Measurements from ENCODE around the gene NELFB. TPM values are rescaled to one million over a fixed set of nuclear protein-coding genes. Genes with fewer than 3 reads are reported as not detected.
A peak's percentile ranks its signal among the peaks of the same experiment; 100 is the strongest.

The NELFB gene
- total and polyA plus RNA-seq, 9 of the 15 experiments (the other 6 are each of a cell fraction or from before 2014, with no cell fraction given) = 0.24 to 84.0 (median 29.7) TPM

DNA sequence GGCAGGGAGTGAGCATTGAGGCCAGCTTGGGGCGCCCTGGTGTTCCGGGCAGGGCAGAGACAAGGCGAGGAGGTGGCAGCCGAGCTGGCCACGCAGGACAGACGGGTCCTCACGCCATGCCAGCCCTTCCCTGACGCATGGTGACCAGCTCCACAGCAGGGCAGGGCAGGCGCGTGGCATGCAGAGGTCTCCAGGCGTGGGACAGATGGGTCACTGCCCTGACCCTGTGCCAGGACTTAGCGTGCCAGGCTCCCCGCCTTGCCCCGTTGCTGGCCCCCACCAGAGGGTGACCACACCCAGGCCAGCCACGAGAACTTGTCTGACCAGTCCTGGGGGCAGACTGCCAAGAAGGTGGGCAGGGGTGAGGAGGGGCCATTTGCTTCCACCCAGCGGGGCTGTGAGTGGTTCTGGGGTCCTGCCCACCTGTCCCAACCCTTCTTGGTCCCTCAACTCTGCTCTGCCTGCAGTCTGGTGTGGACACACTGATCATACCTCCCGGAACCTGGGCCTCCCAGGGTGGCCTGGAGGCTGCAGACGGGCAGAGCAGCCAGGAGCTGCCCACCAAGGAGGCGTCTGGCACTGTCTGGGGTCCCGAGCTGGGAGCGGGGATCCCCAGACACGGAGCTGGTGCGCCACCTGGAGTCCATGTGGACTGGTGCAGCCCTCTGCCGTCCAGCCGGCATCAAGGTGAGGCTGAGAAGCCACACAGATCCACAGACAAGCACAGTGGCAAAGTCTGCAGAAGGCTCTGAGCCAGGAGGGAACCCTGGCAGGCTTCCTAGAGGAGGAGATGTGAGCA is 27.9 kb upstream of the NELFB start, which contains the start of gene RNF224 (continued):
- TF ChIP-seq, protein P1, sequence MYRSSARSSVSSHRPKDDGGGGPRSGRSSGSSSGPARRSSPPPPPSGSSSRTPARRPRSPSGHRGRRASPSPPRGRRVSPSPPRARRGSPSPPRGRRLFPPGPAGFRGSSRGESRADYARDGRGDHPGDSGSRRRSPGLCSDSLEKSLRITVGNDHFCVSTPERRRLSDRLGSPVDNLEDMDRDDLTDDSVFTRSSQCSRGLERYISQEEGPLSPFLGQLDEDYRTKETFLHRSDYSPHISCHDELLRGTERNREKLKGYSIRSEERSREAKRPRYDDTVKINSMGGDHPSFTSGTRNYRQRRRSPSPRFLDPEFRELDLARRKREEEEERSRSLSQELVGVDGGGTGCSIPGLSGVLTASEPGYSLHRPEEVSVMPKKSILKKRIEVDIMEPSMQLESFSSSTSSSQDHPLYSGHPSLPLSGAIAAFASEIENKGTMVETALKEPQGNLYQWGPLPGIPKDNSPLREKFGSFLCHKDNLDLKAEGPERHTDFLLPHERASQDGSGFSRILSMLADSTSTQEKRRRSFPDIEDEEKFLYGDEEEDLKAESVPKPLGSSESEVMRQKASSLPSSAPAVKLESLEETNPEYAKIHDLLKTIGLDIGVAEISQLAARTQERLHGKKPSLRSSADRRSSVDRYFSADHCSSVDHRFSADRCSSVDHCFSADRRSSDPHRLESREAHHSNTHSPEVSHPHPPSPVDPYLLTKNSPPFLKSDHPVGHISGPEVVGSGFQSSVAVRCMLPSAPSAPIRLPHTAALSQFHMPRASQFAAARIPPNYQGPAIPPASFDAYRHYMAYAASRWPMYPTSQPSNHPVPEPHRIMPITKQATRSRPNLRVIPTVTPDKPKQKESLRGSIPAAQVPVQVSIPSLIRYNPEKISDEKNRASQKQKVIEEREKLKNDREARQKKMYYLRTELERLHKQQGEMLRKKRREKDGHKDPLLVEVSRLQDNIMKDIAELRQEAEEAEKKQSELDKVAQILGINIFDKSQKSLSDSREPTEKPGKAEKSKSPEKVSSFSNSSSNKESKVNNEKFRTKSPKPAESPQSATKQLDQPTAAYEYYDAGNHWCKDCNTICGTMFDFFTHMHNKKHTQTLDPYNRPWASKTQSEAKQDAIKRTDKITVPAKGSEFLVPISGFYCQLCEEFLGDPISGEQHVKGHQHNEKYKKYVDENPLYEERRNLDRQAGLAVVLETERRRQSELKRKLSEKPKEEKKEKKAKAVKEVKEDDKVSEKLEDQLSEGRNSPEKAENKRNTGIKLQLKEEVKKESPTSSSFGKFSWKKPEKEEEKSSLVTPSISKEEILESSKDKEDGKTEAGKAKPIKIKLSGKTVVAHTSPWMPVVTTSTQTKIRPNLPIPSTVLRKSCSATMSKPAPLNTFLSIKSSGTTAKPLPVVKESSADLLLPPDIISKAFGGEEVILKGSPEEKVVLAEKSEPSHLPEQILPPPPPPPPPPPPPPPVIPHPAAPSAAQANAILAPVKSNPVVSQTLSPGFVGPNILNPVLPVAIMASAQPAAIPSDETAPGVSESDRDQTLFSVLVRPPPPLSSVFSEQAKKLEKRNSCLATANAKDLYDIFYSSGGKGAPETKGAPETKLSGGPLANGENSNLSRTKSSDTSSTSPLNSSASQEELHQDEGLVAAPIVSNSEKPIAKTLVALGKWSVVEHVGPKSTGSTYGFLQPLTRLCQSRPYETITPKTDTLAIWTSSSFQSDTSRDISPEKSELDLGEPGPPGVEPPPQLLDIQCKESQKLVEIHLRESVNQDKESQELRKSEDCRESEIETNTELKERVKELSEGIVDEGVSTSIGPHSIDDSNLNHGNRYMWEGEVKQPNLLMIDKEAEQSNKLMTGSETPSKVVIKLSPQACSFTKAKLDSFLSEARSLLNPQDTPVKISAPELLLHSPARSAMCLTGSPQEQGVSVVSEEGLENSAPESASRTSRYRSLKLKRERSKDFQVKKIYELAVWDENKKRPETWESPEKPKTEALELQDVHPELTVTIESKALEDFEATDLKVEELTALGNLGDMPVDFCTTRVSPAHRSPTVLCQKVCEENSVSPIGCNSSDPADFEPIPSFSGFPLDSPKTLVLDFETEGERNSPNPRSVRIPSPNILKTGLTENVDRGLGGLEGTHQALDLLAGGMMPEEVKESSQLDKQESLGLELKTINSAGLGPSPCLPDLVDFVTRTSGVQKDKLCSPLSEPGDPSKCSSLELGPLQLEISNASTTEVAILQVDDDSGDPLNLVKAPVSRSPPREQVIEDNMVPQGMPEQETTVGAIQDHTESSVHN (IDR thresholded peaks at IDR 0.05; ENCODE audit: borderline replicate concordance in 1 of 2, low read depth in 1 of 2) = no peak
- TF ChIP-seq NCOA2 (IDR thresholded peaks at IDR 0.05; ENCODE audit: partially characterized antibody in 2 of 2) (no peak), NFYB (IDR thresholded peaks at IDR 0.05; ENCODE audit: extremely low read depth, insufficient read length) (no peak), SFPQ (IDR thresholded peaks at IDR 0.05; ENCODE audit: low read depth, low read length) (no peak), BRCA1 (IDR thresholded peaks at IDR 0.05) (no peak), BRCA1 (CRISPR knock-in tag; IDR thresholded peaks at IDR 0.05) (no peak), NRF1 (conservative IDR thresholded peaks at IDR 0.05 in 1 of 2, IDR thresholded peaks at IDR 0.05 in 1 of 2) (no peak), ZFX (CRISPR knock-in tag; IDR thresholded peaks at IDR 0.05) (no peak; the same call in 1 of the 2 replicates), CBX2 (IDR thresholded peaks at IDR 0.05; ENCODE audit: insufficient read depth, low read length, poor library complexity, severe bottlenecking) (no peak), TBP (optimal IDR thresholded peaks at IDR 0.05; ENCODE audit: low read depth, low read length) (peak; percentile 26), ZNF384 (IDR thresholded peaks at IDR 0.05; ENCODE audit: low read depth, low read length) (0 out of 2 replicates have a peak, but pooled peaks have one; percentile 12), POLR2AphosphoS5 (IDR thresholded peaks at IDR 0.05; ENCODE audit: control insufficient read depth, insufficient read depth, low read depth, low read length) (no peak), ZNF12 (CRISPR knock-in tag; IDR thresholded peaks at IDR 0.05) (no peak), MCM7 (IDR thresholded peaks at IDR 0.05) (no peak), ZNF436 (CRISPR knock-in tag; IDR thresholded peaks at IDR 0.05) (peak; percentile 54; the same call in 1 of the 2 replicates), GATA2 (CRISPR knock-in tag; IDR thresholded peaks at IDR 0.05) (no peak), MCM2 (IDR thresholded peaks at IDR 0.05; ENCODE audit: low read depth) (no peak), WHSC1 (IDR thresholded peaks at IDR 0.05; ENCODE audit: low read length) (no peak), SOX6 (IDR thresholded peaks at IDR 0.05) (no peak)
